K562 (cell line): Measurements from ENCODE around the gene MPDU1.

ENCODE experiments used
- ATF4 ChIP-seq: fragments of 450-650 bp; formaldehyde crosslinking; IDR thresholded peaks from 2 replicates; pipeline ENCODE4 v1.4.0; 2022; ENCODE audit warnings: mild to moderate bottlenecking, moderate library complexity
- CAMTA2 ChIP-seq: fragments of 250-450 bp; sonication (Bioruptor Pico); conservative IDR thresholded peaks from 2 replicates; pipeline ENCODE4 v1.5.1; 2022
- CTCF ChIP-seq, 3 experiments: IDR thresholded peaks in 2 of 3; conservative IDR thresholded peaks in 1 of 3; 2 replicates each; pipeline ENCODE4 v1.5.1; 2011 to 2012; ENCODE audit warnings: low read length in 3 of 3, mild to moderate bottlenecking in 3 of 3, control low read depth in 2 of 3, improper control_type of control experiment in 1 of 3, inconsistent platforms in 1 of 3, low read depth in 1 of 3, mixed read lengths in 1 of 3, moderate library complexity in 1 of 3; ENCODE audit not compliant: insufficient read depth in 2 of 3
- EGR1 ChIP-seq: fragments of 450-650 bp; conservative IDR thresholded peaks from 2 replicates; pipeline ENCODE4 v1.6.1; 2017; ENCODE audit warnings: mild to moderate bottlenecking
- POLR2AphosphoS5 ChIP-seq: IDR thresholded peaks from 2 replicates; pipeline ENCODE4 v1.6.1; 2011; ENCODE audit warnings: mild to moderate bottlenecking, low read depth, low read length, moderate library complexity; ENCODE audit not compliant: control insufficient read depth, insufficient read depth
- SRSF3 ChIP-seq: fragments of 200-400 bp; formaldehyde crosslinking; IDR thresholded peaks from 2 replicates; pipeline ENCODE4 v1.6.1; 2016; ENCODE audit warnings: mild to moderate bottlenecking, low read length, moderate library complexity; ENCODE audit not compliant: insufficient read depth
- TAF1 ChIP-seq: IDR thresholded peaks from 2 replicates; pipeline ENCODE4 v1.6.1; 2011; ENCODE audit warnings: mild to moderate bottlenecking, low read length, moderate library complexity; ENCODE audit not compliant: insufficient read depth, control insufficient read depth, severe bottlenecking; ENCODE audit errors: extremely low read depth
- ZBTB2 ChIP-seq: fragments of 450-650 bp; IDR thresholded peaks from 2 replicates; pipeline ENCODE4 v1.6.1; 2016; ENCODE audit warnings: antibody characterized with exemption
- TF ChIP-seq, protein P1 (sequence below): conservative IDR thresholded peaks from 2 replicates; pipeline ENCODE4 v1.6.1; 2011; ENCODE audit warnings: low read depth, mild to moderate bottlenecking, low read length; ENCODE audit not compliant: control insufficient read depth

GRCh38 chr17:7538050-7538449 is 45.6 kb upstream of the MPDU1 start:
- TF ChIP-seq TAF1, result no peak
- TF ChIP-seq, protein P1, sequence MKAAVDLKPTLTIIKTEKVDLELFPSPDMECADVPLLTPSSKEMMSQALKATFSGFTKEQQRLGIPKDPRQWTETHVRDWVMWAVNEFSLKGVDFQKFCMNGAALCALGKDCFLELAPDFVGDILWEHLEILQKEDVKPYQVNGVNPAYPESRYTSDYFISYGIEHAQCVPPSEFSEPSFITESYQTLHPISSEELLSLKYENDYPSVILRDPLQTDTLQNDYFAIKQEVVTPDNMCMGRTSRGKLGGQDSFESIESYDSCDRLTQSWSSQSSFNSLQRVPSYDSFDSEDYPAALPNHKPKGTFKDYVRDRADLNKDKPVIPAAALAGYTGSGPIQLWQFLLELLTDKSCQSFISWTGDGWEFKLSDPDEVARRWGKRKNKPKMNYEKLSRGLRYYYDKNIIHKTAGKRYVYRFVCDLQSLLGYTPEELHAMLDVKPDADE, result no peak
- no peak for TF ChIP-seq POLR2AphosphoS5
- TF ChIP-seq SRSF3, result no peak
- TF ChIP-seq CAMTA2, result no peak
- no peak for TF ChIP-seq ATF4
- TF ChIP-seq EGR1, result no peak
- no peak for TF ChIP-seq CTCF (IDR thresholded peaks at IDR 0.05 in 2 of 3, conservative IDR thresholded peaks at IDR 0.05 in 1 of 3; ENCODE audit: insufficient read depth in 2 of 3, low read depth in 1 of 3, low read length in 3 of 3)
- TF ChIP-seq ZBTB2, result no peak
